Subcutaneous abdominal adipose tissue (tissue), 5 donors: ENCODE data around the gene CEMIP2.

Experiments
- H3K27ac ChIP-seq: one replicate; pipeline ENCODE4 v1.7.0; 2013; ENCODE audit warnings: low read depth, mild to moderate bottlenecking, inconsistent platforms, low read length, moderate library complexity
- H3K27me3 ChIP-seq, 5 donors: one replicate each; pipeline ENCODE4 v1.7.0; 2013; ENCODE audit warnings: low read length in 5 of 5, inconsistent platforms in 1 of 5; ENCODE audit not compliant: control insufficient read depth in 5 of 5, insufficient read depth in 4 of 5
- H3K36me3 ChIP-seq, 5 donors: one replicate each; pipeline ENCODE4 v1.7.0; 2013; ENCODE audit warnings: low read length in 5 of 5; ENCODE audit not compliant: control insufficient read depth in 5 of 5, insufficient read depth in 5 of 5
- H3K4me1 ChIP-seq, 5 donors: one replicate each; pipeline ENCODE4 v1.7.0; 2013; ENCODE audit warnings: low read length in 5 of 5, mild to moderate bottlenecking in 3 of 5, moderate library complexity in 1 of 5; ENCODE audit not compliant: control insufficient read depth in 5 of 5, insufficient read depth in 5 of 5
- H3K4me3 ChIP-seq, 5 donors: one replicate each; pipeline ENCODE4 v1.7.0; 2013; ENCODE audit warnings: low read length in 5 of 5, low read depth in 1 of 5
- H3K9ac ChIP-seq, 5 donors: one replicate each; pipeline ENCODE4 v1.7.0; 2013; ENCODE audit warnings: low read length in 5 of 5, mild to moderate bottlenecking in 4 of 5, moderate library complexity in 3 of 5
- H3K9me3 ChIP-seq, 5 donors: one replicate each; pipeline ENCODE4 v1.7.0; 2013; ENCODE audit warnings: low read length in 5 of 5; ENCODE audit not compliant: control insufficient read depth in 5 of 5
- donor health status: healthy.
- donor health status: healthy.
- donor health status: healthy.
- donor health status: healthy.
- donor health status: healthy.

Gene CEMIP2

DNA sequence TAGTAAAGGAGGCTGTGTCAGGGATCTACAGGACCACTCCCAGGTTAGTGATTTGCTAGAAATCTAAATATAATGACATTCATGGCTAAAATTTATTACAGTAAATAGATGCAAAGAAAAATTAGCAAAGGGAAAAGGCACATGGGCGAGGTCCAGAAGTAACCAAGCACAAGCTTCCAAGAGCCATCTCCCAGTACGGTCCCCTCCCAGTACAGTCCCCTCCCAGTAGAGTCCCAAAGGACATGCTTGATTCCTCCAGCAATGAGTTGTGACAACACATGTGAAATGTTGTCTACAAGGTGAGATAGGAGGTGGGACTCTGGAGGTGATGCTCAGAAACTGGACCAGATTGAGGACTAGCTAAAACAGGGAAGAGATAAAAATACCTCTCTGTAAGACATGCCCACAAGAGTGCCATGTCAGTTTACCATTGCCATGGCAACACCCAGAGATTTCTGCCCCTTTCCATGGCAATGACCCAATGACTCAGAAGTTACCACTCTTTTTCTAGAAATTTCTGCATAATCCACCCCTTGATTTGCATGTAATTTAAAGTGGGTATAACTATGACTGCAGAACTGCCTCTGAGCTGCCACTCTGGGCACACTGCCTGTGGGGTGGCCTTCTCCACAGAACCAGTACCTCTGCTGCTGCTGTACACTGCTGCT is 27.9 kb upstream of the CEMIP2 start:
- no peak overlapping the region for H3K27ac ChIP-seq
- no peak overlapping the region for H3K4me3 ChIP-seq
- H3K36me3 ChIP-seq = no peaks in the 10 kb centered on the region
- H3K27me3 ChIP-seq = no peaks in the 10 kb centered on the region
- H3K4me1 ChIP-seq = peaks cover 0 to 5% (median 0%) of the 10 kb centered on the region in 5 donors
- H3K9ac ChIP-seq = no peak overlapping the region
- H3K9me3 ChIP-seq = no peaks in the 10 kb centered on the region

DNA sequence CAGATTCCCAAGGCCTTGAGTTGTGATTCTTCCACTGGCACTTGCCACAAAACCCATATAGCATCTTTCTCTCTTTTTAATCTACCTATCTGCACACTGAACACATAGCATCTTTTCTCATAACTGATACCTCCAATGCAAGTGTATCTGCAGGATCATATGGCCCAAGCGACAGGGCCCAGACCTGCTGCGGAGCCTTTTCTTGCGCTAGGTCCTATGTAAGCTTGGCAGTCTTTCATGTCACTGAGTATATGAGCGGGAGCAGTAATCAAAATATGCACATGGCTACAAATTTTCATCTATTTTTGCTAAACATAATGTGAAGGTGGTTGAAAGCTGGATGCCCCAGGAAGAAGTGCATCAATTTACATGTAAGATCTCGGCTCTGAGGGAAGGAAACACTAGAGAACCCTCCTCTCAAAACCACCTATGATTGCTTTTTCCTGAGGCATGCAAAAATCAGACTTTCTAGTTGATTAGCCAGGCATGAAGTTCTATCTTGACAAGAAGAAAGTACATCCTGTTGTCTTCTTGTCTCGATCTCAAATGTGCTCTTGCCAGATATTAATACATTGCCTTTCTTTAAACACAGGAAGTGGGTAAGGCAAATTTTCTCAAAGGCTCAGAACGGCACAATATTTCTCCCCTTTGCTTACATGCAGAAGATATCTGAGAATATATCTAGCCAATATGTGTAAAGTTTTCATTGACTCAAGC is 26.9 kb upstream of the CEMIP2 start:
- Histone ChIP-seq H3K27me3 (no peaks in the 10 kb centered on the region), H3K4me3 (no peak overlapping the region), H3K9me3 (no peaks in the 10 kb centered on the region), H3K27ac (no peak overlapping the region), H3K4me1 (peaks cover 0 to 5% (median 0%) of the 10 kb centered on the region in 5 donors), H3K9ac (no peak overlapping the region), H3K36me3 (no peaks in the 10 kb centered on the region)

DNA sequence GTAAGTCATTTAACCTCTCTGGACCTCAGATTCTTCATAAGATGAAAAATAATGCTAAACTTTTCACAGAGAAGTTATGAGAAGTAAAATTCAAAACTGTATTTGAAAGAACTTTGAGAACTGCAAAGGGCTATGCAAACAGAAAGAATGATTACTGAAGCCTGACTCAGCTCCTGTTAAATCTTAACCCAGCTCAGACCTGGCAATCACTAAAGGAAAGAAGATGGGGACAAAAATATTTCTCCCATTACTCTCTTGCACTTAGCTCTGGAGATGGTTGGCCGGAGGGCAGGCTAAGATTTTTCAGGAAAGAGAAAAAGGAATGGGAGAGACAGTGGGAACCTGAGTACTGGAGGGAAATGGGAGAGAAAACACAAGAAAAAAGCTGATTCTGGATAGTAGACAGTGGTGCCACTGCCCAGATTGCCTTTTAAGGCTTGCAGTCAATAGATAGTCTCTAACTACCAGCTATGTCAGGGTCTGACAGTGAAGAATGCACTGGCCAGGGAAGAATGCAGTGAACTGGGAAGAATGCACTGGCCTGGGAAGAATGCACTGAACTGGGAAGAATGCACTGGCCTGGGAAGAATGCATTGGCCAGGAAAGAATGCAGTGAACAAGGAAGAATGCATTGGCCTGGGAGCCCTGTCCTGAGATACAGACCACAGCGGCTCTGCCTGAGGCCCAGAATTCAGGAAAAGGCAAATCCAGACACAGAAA is 25.2 kb upstream of the CEMIP2 start:
- Histone ChIP-seq H3K4me1 (peaks cover 0 to 5% (median 0%) of the 10 kb centered on the region in 5 donors), H3K4me3 (no peak overlapping the region), H3K27ac (no peak overlapping the region), H3K9ac (no peak overlapping the region), H3K36me3 (no peaks in the 10 kb centered on the region), H3K9me3 (no peaks in the 10 kb centered on the region), H3K27me3 (no peaks in the 10 kb centered on the region)

GRCh38 chr9:71791875-71792274 is 23.6 kb upstream of the CEMIP2 start:
- Histone ChIP-seq H3K4me1 (peaks cover 0 to 5% (median 0%) of the 10 kb centered on the region in 5 donors), H3K27me3 (no peaks in the 10 kb centered on the region), H3K4me3 (no peak overlapping the region), H3K9ac (no peak overlapping the region), H3K9me3 (no peaks in the 10 kb centered on the region), H3K36me3 (no peaks in the 10 kb centered on the region), H3K27ac (no peak overlapping the region)

DNA sequence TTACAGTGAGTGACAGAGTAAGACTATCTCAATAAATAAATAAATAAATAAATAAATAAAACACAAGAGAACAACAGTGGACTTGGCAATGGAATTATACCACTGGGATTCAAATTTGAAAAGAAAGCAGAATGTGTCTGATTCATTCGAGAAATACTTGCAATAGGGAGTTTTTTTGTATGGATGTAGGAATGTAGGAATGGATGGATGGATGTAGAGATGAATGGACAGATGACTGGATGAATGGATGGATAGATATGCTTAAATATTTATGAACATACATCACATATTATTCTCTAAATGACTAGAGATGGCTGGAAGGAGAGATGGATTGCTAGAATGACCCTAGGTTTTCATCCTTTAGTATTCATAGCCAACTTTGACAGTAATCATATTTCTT is 22.0 kb upstream of the CEMIP2 start:
- H3K4me3 ChIP-seq = no peak overlapping the region
- H3K9ac ChIP-seq = no peak overlapping the region
- no peaks in the 10 kb centered on the region for H3K9me3 ChIP-seq
- no peaks in the 10 kb centered on the region for H3K36me3 ChIP-seq
- H3K27ac ChIP-seq = no peak overlapping the region
- no peaks in the 10 kb centered on the region for H3K27me3 ChIP-seq
- H3K4me1 ChIP-seq = peaks cover 0 to 5% (median 0%) of the 10 kb centered on the region in 5 donors

DNA sequence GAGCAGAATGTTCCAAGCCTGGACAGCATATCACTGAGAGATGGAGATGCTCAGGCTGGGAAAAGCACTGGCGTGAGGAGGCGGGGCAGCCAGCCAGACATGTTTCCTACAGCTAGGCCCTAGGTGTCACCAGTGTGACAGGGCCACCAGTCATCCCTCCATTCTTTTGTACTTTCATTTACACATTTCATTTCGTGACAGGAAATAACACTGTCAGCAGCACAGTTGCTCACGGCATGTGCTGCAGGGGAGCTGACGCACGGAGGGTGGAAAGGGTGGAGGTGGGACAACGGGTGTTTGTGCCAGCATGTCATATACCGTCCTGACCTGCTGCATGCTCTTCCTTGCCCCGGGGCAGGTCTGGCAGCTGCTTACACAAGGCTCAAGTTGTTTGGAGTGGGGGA is 14.8 kb upstream of the CEMIP2 start:
- Histone ChIP-seq H3K27me3 (no peaks in the 10 kb centered on the region), H3K4me3 (no peak overlapping the region), H3K36me3 (no peaks in the 10 kb centered on the region), H3K27ac (no peak overlapping the region), H3K9ac (no peak overlapping the region), H3K9me3 (no peaks in the 10 kb centered on the region), H3K4me1 (no peaks in the 10 kb centered on the region)

DNA sequence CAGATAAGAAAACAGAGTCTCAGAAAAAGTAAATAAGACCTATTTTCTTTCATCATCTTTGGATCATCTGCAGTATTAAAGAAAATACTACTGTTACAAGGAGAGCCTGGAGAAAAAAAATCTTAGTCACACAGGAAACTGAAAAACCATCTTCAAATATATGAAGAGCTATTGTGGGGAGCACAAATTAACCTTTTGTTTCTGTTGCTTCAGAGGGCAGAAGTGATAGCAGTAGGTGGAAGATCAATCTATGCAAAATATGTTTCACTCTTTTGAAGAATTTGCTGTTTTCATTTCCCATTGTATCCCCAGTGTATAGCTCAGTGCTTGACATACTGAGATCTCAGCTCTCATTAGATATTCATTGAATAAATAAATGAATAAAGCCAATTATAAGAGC is 13.1 kb upstream of the CEMIP2 start:
- H3K9ac ChIP-seq = no peak overlapping the region
- no peaks in the 10 kb centered on the region for H3K36me3 ChIP-seq
- H3K9me3 ChIP-seq = no peaks in the 10 kb centered on the region
- H3K4me1 ChIP-seq = no peaks in the 10 kb centered on the region
- no peaks in the 10 kb centered on the region for H3K27me3 ChIP-seq
- H3K4me3 ChIP-seq = no peak overlapping the region
- no peak overlapping the region for H3K27ac ChIP-seq

DNA sequence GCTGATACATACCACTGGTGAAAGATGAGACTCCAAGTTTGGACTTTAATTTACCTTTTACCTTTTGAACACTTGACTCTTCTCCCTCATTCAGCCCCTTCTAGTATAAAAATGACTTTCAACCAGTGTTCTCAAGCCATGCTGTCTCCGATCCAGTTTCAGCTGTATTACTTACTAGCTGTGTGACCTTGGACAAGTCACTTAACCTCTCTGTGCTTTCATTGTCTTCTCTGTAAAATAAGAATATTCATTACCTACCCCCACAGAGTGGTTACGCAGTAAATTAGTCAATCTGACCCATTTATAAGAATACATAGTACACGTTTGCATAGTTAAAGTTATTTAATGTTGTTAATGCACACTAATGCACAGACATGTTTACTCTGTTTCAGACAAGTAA is 12.6 kb upstream of the CEMIP2 start:
- Histone ChIP-seq H3K27me3 (no peaks in the 10 kb centered on the region), H3K4me1 (no peaks in the 10 kb centered on the region), H3K9ac (no peak overlapping the region), H3K27ac (no peak overlapping the region), H3K4me3 (no peak overlapping the region), H3K36me3 (no peaks in the 10 kb centered on the region), H3K9me3 (no peaks in the 10 kb centered on the region)

DNA sequence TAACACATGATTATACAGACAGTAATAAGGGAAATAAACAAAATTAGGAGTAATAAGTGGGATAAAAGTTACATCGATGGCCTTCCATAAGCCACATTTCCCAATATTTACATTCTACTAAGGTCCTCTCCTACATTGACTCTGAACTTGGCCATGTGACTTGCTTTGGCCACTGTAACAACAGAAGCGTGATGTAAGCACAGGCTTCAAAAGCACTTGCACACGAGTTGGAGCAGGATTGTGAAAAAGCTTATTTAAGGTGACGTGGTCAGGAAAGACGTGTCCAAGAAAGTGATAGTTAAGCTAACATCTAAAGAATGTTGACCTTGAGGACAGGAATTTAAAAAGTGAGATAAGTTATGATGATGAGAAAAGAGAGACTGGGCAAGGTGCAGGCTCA is 9.8 kb upstream of the CEMIP2 start:
- Histone ChIP-seq H3K4me1 (no peaks in the 10 kb centered on the region), H3K27me3 (no peaks in the 10 kb centered on the region), H3K4me3 (no peak overlapping the region), H3K36me3 (no peaks in the 10 kb centered on the region), H3K27ac (no peak overlapping the region), H3K9me3 (no peaks in the 10 kb centered on the region), H3K9ac (no peak overlapping the region)

DNA sequence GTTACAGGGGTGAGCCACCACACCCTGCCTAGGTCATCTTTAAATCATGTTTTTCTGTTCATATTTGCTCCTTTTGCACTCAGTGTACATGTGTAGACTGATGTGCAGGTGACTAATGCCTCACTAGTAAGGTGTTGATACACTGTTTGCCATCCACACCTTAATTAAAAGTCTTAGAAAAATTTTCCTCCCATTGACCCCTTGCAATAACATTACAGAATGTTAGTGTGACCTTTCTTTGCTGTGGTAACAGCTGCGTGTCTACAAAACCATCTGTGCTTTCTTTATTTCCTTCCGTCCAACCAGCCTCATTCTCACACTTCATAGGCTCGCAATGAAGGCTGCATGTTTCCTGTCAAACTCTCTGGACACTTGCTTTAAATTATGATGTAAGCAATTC is 6.6 kb upstream of the CEMIP2 start:
- no peaks in the 10 kb centered on the region for H3K36me3 ChIP-seq
- no peak overlapping the region for H3K4me3 ChIP-seq
- H3K4me1 ChIP-seq = peaks cover 0 to 5% (median 0%) of the 10 kb centered on the region in 5 donors
- H3K9me3 ChIP-seq = no peaks in the 10 kb centered on the region
- no peak overlapping the region for H3K27ac ChIP-seq
- peaks cover 0 to 2% (median 0%) of the 10 kb centered on the region in 5 donors for H3K27me3 ChIP-seq
- no peak overlapping the region for H3K9ac ChIP-seq
